NCI-H2107 treated with DMSO at 0.1 percent for 48 hours (cell line): ENCODE data around the gene HM13.
"Not testable (repeated sequence)": the region's sequence is repeated elsewhere in the genome, so short reads cannot be mapped to it uniquely, and the experiment has no call there.

ENCODE experiments used
- DNase-seq: peaks from one replicate; lab custom pipeline; 2025; ENCODE audit not compliant: unreplicated experiment; lab: John Stamatoyannopoulos, UW

Gene HM13

GRCh38 chr20:31606804-31607639 lies 92.8 kb downstream of the HM13 start:
- DNase-seq = no peak

- no peak for DNase-seq
Measured at GRCh38 chr20:31607640-31608250, 93.5 kb downstream of the HM13 start.

- DNase-seq = peak; percentile 63
Measured at GRCh38 chr20:31608251-31608945, 94.2 kb downstream of the HM13 start.

GRCh38 chr20:31612271-31612640 lies 98.0 kb downstream of the HM13 start:
- DNase-seq = not testable (repeated sequence)

GRCh38 chr20:31615416-31615815 lies 101.2 kb downstream of the HM13 start:
- DNase-seq = no peak

- no peak for DNase-seq
Measured at GRCh38 chr20:31617432-31618104, 103.3 kb downstream of the HM13 start.
